GM19239 (cell line): ENCODE results near the gene CEP131.
"Not testable (repeated sequence)": the region's sequence is repeated elsewhere in the genome, so short reads cannot be mapped to it uniquely, and the experiment has no call there.

ENCODE experiments used
- DNase-seq: peaks from one replicate; pipeline ENCODE4 v3.0.0; 2011; ENCODE audit warnings: low spot score; ENCODE audit not compliant: insufficient read length
- FAIRE-seq: peaks from 2 replicates; lab custom pipeline; 2011; peaks lifted over from hg19 to GRCh38; lab: Jason Lieb, UNC

Gene CEP131

GRCh38 chr17:81228834-81229665, 6.3 kb upstream of the CEP131 start:
- FAIRE-seq (no peak), DNase-seq (no peak)

- peak; percentile 73 for FAIRE-seq
Observed at GRCh38 chr17:81228420-81228819, 5.7 kb upstream of the CEP131 start.

GRCh38 chr17:81227630-81228029, 4.9 kb upstream of the CEP131 start:
- not testable (repeated sequence) for DNase-seq
- peak; percentile 66 for FAIRE-seq

More at GRCh38 chr17:81228420-81228819, 5.7 kb upstream of the CEP131 start:
- DNase-seq: no peak

GRCh38 chr17:81223762-81224130, 981 bp upstream of the CEP131 start:
- DNase-seq: no peak

GRCh38 chr17:81222620-81222905, 202 bp downstream of the CEP131 start:
- DNase-seq: no peak
- FAIRE-seq: no peak

More at GRCh38 chr17:81223762-81224130, 981 bp upstream of the CEP131 start:
- FAIRE-seq: no peak

GRCh38 chr17:81221842-81222619, 734 bp downstream of the CEP131 start:
- FAIRE-seq (no peak), DNase-seq (no peak)

GRCh38 chr17:81221371-81221841, 1.4 kb downstream of the CEP131 start:
- no peak for FAIRE-seq
- DNase-seq: no peak

- DNase-seq (no peak), FAIRE-seq (no peak)
Observed at GRCh38 chr17:81219476-81220180, 3.1 kb downstream of the CEP131 start.

- FAIRE-seq: no peak
- no peak for DNase-seq
Observed at GRCh38 chr17:81218991-81219390, 3.8 kb downstream of the CEP131 start.

GRCh38 chr17:81218459-81218858, 4.3 kb downstream of the CEP131 start:
- DNase-seq: no peak

GRCh38 chr17:81217491-81217890, 5.3 kb downstream of the CEP131 start:
- DNase-seq: no peak
- no peak for FAIRE-seq

More at GRCh38 chr17:81218459-81218858, 4.3 kb downstream of the CEP131 start:
- FAIRE-seq: no peak

- no peak for DNase-seq
- no peak for FAIRE-seq
Observed at GRCh38 chr17:81213978-81214377, 8.8 kb downstream of the CEP131 start.

- FAIRE-seq: no peak
- DNase-seq: no peak
Observed at GRCh38 chr17:81212365-81212764, 10.4 kb downstream of the CEP131 start.

GRCh38 chr17:81210868-81211267, 11.9 kb downstream of the CEP131 start:
- no peak for FAIRE-seq
- DNase-seq: no peak

- FAIRE-seq: no peak
- no peak for DNase-seq
Observed at GRCh38 chr17:81210466-81210865, 12.3 kb downstream of the CEP131 start.

GRCh38 chr17:81209141-81209540, 13.6 kb downstream of the CEP131 start:
- DNase-seq: no peak
- FAIRE-seq: no peak

- FAIRE-seq: no peak
- DNase-seq: no peak
Observed at GRCh38 chr17:81208651-81209050, 14.1 kb downstream of the CEP131 start.

- FAIRE-seq (no peak), DNase-seq (no peak)
Observed at GRCh38 chr17:81207610-81208581, 14.9 kb downstream of the CEP131 start.

- FAIRE-seq: no peak
- no peak for DNase-seq
Observed at GRCh38 chr17:81206657-81207056, 16.1 kb downstream of the CEP131 start.

- FAIRE-seq: no peak
- DNase-seq: no peak
Observed at GRCh38 chr17:81206166-81206565, 16.6 kb downstream of the CEP131 start.
